GM13977 (cell line): Measurements from ENCODE around the gene DNPEP.

Experiments
- DNase-seq: peaks from one replicate; pipeline ENCODE4 v3.0.0; 2012; ENCODE audit warnings: low spot score
- CTCF ChIP-seq: IDR thresholded peaks from 2 replicates; pipeline ENCODE4 v1.5.1; 2012; ENCODE audit warnings: mild to moderate bottlenecking, control low read depth; ENCODE audit not compliant: insufficient read depth; ENCODE audit errors: extremely low read depth, missing control alignments
- in situ Hi-C: fragments of 300-500 bp; cut with MboI; formaldehyde crosslinking; loops from one replicate; pipeline ENCODE4 v1.12.0; 2022; ENCODE audit warnings: low sequenced_read_pairs, low pct_unique_long_range_greater_than_20kb, mixed read lengths, inconsistent platforms; ENCODE audit not compliant: unreplicated experiment

DNPEP gene

GRCh38 chr2:219425238-219426067 lies 37.7 kb upstream of the DNPEP start:
- no peak for TF ChIP-seq CTCF
- in situ Hi-C loops: no loop called here
- DNase-seq: no peak

- no peak for TF ChIP-seq CTCF
- in situ Hi-C loops: no loop called here
- no peak for DNase-seq
Measured at GRCh38 chr2:219423652-219424377, 36.1 kb upstream of the DNPEP start.

GRCh38 chr2:219422952-219423534 lies 35.3 kb upstream of the DNPEP start:
- no peak for DNase-seq
- in situ Hi-C loops: no loop called here
- no peak for TF ChIP-seq CTCF

GRCh38 chr2:219421323-219421722 lies 33.6 kb upstream of the DNPEP start:
- TF ChIP-seq CTCF: no peak
- no peak for DNase-seq

GRCh38 chr2:219420687-219421086 lies 33.0 kb upstream of the DNPEP start:
- in situ Hi-C loops: no loop called here
- no peak for TF ChIP-seq CTCF
- DNase-seq: no peak

More at GRCh38 chr2:219421323-219421722, 33.6 kb upstream of the DNPEP start:
- in situ Hi-C loops: no loop called here

GRCh38 chr2:219419331-219420197 lies 31.9 kb upstream of the DNPEP start:
- in situ Hi-C loops: no loop called here
- TF ChIP-seq CTCF: no peak
- DNase-seq: no peak
